Hematopoietic multipotent progenitor cell treated with erythropoietin and hydrocortisone succinate and interleukin-3 and kit ligand, for 4 days (in vitro differentiated cells): Measurements from ENCODE around the gene GPR148.
"Not testable (repeated sequence)": the region's sequence is repeated elsewhere in the genome, so short reads cannot be mapped to it uniquely, and the experiment has no call there.

ENCODE experiments used
- DNase-seq: peaks from one replicate; pipeline ENCODE4 v3.0.0-alpha.2; 2015

GPR148 gene, protein sequence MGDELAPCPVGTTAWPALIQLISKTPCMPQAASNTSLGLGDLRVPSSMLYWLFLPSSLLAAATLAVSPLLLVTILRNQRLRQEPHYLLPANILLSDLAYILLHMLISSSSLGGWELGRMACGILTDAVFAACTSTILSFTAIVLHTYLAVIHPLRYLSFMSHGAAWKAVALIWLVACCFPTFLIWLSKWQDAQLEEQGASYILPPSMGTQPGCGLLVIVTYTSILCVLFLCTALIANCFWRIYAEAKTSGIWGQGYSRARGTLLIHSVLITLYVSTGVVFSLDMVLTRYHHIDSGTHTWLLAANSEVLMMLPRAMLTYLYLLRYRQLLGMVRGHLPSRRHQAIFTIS

DNA sequence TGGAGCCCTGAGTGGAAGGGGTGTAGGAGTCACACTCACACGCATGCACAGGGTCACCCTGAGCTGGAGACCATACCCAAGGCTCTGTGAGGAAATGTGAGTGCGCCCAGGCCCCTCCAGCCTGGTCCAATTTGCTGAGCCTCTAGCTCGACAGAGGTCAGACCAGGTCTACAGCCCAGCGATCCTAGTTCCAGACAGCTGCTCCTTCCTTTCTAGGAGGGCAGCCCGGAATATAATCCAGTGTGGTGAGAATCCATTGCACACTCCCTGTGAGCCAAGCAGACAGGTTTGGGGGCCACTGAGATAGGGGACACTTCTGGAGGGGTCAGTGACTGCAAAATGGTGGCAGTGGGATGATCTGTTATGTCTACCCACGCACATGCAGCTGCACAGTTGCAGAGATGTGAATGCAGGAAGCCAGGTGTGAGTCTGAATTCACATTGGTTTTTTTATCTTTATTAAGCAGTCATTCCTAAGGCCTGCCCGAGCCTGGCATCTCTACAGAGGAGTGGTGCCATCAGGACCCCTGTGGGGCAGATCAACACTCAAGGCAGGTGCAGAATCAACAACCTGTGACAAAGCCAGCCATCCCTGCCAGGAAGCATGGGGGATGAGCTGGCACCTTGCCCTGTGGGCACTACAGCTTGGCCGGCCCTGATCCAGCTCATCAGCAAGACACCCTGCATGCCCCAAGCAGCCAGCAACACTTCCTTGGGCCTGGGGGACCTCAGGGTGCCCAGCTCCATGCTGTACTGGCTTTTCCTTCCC, at the start of gene GPR148:
Gene GPR148 (plus strand): TSS at position 522 of the 768 bp plus-strand sequence. CDS start 82 bp downstream, at position 604.
- no peak for DNase-seq

DNA sequence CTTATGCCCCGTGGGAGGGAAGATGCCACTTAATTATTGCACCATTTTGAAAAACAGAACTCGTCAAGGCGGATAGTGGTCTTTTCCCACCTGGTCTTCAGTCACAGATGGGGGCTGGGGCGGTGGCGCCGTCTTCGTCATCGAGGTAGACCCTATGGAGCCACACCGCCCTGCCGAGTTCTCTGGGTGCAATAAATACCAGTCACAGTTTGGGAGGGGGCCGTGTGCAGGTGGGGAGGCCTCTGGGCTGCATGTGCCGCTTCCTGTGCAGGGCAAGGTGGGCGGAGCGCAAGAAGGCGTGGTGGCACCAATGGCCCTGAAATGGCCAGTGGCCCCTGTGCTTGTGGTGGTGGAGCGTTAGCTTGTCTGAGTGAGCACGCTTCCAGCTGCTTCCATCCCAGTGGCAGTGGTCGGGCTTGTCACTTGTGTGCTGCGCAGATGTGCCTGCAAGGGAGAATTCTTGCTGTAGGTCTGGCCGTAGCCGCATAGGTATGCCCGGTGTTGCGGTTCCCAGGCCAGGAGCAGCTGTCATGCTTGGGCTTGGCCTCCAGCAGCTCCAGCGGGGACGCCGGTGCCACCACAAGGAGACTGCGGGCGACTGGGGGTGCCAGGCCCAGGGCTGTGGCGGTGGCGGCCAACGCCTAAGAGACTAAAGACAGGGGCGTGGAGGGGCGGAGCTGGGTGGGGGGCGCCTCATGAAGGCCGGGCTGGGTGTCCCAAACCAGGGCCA, 36.7 kb upstream of the GPR148 start:
- DNase-seq, result not testable (repeated sequence)

DNA sequence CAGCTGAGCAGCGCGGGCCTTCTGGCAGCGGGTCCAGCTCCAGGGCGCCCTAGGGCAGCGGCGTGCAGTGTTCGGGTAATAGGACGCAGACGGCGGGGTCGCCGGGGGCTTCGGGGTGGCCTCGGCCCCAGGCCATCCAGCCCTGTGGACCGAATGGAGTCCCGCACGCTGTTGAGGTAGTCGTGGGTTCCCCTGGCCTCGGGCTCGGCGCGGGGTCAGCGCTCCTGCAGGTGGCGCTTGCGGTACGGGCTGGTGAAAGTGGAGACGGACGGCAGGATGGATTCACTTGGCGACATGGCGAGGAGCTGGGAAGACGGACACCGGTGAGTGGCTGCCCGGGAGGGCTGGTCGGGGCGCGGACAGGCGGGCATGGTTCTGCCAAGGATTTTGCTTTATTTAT, 35.4 kb upstream of the GPR148 start:
- DNase-seq, result peak; percentile 51

DNA sequence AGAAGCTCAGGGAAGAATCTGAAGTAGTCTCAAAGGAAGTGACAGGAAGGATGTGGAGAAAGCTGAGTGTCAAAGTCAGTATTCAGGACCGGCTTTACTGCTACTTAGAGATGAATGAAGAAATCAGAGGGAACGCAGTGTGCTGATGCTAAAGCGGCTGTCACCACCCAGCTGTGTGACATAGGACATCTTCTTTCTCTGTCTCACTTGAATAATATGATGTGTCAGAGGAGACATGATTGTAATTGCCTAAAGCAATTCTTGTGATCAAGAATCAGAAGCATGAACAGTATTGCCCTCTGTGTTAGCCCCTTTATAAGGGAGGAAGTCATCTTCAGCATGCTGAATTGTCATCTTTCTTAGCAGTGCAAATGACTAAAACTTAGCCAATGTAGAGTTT, 25.6 kb upstream of the GPR148 start:
- not testable (repeated sequence) for DNase-seq

DNA sequence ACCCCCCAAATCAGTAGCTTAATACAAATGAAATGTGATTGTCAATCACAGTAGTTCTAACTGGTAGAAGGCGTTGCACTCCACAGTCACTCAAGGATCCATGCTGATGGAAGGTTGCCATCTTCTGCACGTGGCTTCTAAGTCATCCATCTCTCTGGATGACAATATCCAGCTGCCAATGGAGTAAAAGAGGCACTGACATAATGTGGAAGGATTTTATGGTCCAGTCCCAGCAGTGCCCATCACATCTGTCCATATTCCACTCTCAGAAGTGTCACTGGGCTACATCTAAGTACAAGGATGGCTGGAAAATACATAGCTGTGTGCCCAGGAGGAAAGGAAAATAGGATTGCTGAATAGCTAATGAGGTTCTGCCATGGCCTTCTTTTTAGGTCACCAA, 14.1 kb upstream of the GPR148 start:
- DNase-seq, result not testable (repeated sequence)

DNA sequence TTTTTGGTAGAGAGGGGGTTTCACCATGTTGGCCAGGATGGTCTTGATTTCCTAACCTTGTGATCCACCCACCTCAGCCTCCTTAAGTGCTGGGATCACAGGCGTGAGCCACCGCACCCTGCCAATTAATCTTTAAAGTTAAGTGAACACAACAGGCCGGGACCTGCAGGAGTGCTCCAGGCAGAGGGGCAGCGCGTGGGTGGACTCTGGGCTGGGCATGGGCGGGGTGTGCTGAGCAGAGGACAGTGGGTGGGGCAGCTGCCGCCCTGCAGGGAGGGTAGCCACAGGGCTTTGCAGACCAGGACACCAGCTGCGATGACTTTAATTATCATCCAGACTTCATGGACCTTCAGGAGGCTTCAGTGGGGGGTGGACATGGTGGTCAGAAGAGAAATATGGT, 8.8 kb upstream of the GPR148 start:
- DNase-seq, result no peak

DNA sequence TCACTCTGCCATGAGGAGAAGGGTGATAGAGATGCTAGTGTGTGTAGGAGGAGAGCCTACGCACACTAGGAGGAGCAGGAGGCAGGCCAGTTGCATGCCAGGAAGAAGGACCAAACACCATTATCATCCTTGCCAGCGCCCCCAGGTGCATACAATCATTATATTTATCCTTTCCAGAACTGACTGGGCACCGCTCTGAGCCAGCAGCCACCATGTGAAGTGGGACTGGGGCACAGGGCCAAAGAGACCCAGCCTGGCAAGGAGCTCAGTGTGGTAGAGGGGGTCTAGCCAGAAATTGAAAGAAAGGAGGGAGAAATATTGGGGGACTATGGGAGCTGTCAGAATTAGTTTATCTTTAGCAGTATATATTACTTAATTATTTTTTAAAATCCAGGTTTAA, 8.3 kb upstream of the GPR148 start:
- no peak for DNase-seq

DNA sequence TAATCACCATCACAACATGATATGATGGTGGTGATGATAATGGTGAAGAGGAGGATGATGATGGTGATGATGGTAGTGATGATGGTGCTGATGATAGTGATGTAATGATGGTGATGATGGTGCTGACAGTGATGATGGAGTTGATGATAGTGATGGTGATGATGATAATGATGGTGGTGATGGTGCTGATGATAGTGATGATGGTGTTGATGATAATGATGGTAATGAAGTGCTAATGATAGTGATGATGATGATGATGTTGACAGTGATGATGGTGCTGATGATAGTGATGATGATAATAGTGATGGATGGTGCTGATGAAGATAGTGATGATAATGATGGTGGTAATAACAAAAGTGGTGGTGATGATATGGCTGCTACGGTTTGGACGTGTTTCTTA, 4.4 kb upstream of the GPR148 start:
- DNase-seq, result no peak

DNA sequence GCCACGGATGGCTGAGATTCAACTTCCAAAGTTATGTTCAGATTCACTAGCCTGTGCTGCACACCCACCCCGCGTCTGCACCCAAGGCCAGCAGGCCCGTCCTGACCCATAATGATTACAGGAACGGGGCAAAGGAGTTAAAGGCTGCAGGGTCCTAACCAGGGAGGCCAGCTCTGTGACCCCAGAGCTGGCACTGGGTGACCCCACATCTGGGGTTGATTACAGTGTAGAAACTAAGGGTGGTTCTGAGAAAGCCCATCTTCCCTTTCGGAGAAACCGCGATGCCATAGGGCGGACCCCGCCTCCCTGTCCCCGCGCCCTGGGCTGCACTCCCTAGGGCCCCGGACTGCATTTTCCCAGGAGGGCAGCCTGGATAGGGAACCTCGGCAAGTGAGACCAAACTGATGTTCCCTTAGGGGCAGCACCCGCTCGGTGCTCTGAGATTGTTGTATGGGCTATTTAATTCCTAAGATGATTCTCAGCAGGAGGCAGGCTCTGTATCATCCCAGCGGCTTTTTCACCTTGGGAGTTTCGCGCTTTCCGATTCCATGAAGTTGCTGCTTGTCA, 2.2 kb upstream of the GPR148 start:
- no peak for DNase-seq

DNA sequence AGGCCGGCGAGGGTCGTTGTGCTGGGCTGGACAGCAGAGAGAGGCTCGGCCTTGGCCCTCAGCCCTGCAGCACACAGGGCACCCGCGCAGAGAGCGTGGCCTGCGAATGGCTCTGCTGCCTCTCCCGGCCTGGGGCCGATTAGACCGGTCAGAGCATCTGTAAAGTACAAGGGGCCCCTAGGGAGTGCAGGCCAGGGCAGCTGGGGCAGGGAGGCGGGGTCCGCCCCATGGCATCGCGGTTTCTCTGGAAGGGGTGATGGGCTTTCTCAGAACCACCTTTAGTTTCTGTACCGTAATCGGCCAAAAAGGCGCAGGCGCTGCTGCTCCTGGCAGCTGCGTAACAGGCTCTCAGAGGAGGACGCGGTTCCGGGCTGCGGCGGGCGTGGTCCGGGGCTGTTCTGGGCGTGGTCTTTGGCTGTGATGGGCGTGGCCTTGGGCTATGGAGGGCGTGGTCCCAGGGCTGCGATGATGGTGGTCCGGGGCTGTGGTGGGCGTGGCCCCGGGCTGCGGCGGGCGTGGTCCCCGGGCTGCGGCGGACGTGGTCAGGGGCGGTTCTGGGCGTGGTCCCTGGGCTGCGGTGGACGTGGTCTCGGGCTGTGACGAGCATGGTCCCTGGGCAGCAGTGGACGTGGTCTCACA, 1.5 kb upstream of the GPR148 start:
- peak; percentile 93 for DNase-seq

DNA sequence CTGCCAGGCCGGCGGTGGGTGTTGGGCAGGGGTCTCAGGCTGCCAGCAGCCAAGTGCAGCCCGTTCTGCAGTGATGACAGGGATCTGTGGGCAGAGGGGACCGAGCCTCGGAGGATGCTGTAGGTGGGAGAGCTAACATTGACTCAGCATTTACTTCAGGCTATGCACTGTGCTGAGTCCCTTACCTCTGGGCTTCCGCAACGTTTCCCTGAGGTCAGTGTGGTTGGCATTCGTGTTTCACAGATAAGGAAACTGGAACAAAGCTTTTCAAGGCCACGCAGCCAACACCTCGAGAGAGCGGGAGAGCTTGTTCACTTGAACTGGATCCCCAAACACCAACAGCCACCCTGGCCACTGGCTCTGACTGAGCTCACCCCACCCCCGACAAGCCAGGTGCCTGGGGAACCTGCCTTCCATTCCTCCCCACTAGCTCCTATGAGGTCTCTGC, 839 bp upstream of the GPR148 start:
- peak; percentile 87 for DNase-seq

DNA sequence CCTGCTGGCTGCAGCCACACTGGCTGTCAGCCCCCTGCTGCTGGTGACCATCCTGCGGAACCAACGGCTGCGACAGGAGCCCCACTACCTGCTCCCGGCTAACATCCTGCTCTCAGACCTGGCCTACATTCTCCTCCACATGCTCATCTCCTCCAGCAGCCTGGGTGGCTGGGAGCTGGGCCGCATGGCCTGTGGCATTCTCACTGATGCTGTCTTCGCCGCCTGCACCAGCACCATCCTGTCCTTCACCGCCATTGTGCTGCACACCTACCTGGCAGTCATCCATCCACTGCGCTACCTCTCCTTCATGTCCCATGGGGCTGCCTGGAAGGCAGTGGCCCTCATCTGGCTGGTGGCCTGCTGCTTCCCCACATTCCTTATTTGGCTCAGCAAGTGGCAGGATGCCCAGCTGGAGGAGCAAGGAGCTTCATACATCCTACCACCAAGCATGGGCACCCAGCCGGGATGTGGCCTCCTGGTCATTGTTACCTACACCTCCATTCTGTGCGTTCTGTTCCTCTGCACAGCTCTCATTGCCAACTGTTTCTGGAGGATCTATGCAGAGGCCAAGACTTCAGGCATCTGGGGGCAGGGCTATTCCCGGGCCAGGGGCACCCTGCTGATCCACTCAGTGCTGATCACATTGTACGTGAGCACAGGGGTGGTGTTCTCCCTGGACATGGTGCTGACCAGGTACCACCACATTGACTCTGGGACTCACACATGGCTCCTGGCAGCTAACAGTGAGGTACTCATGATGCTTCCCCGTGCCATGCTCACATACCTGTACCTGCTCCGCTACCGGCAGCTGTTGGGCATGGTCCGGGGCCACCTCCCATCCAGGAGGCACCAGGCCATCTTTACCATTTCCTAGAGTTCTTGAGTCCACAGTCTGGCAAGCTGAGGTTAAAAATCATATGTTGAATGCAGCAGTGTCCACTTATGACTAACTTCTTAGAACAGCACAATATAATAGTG, 741 bp downstream of the GPR148 start:
- DNase-seq, result no peak

DNA sequence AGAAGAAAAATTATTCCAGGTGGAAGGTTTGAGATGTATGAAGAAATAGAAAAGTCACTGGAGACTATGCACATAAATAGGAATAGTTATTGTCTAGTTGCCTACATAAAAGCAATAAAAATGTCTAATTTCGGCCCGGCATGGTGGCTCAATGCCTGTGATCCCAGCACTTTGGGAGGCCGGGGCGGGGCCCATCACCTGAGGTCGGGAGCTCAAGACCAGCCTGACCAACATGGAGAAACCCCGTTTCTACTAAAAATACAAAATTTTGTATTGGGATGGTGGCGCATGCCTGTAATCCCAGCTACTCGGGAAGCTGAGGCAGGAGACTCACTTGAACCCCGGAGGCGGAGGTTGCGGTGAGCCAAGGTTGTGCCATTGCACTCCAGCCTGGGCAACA, 3.4 kb downstream of the GPR148 start:
- DNase-seq, result not testable (repeated sequence)

DNA sequence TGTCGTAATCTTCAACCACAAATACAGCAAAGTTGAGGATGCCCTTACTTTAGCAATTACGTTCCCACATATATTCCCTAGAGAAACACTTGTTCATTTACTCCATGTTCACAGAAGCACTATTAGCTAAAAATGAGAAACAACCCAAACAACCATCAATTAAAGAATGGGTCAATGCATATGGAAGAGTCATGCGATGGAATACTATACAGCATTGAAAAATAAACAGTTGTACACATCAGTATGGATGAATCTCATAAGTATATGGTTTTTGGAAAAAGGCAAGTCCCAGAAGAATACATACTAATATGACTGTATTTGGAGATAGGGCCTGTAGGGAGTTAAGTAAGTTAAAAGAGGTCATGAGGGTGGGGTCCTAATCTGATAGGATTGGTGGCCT, 6.3 kb downstream of the GPR148 start:
- DNase-seq, result no peak

DNA sequence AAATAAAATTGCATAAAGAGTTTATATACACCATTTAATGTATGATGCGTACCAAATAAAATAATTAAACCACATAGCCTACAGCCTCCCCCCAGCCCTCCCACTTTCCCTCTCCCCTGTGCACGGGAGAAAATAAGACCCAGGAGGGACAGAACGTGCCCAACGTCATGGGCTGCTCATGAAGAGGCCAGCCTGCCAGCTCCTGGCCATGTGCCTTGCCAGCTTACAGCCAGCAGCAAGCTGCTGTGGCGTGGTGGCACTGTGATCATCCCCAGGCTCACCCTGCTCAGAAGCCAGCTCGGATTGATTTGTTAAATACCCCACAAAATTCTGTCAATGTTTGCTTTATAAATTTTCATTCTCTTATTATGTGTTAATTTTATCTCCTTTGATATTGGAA, 7.6 kb downstream of the GPR148 start:
- DNase-seq, result no peak

DNA sequence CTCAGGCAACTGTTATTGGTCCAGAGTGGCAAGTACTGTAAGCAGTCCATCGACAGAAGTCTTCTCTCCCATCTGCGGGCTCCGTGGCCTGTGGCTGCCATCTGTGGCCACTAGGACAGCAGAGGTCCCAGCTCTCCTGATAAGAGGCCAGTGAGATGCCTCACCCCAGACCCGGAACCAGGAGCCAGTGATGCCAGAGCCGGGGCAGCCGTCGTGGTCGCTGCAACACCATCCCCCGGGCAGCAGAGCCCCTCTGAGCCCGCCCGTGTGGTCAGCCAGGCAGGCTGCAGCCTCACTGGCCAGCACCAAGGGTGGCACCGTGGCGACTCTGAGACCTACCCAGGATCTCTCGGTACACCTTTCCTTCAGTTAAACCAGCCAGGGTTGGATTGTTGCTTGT, 8.7 kb downstream of the GPR148 start:
- no peak for DNase-seq

DNA sequence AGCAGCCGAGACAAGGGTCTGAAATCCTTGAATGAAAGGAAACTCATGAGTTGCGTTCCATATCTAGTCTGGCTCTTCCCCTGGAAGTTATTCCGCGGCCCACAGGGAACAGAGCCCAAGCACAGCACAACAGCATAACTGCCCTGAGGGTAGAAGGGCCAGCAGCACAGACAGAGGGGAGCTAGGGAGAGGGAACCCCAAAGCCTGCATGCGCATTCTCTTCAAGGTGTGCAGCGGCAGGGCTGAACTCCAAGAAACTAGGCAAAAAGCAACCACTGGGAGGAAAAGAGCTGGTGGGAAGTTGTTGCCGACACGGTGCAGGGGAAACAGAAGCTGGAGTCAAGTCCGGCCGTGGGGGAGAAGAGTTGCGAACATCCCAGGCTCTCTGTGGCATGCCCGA, 11.8 kb downstream of the GPR148 start:
- no peak for DNase-seq

DNA sequence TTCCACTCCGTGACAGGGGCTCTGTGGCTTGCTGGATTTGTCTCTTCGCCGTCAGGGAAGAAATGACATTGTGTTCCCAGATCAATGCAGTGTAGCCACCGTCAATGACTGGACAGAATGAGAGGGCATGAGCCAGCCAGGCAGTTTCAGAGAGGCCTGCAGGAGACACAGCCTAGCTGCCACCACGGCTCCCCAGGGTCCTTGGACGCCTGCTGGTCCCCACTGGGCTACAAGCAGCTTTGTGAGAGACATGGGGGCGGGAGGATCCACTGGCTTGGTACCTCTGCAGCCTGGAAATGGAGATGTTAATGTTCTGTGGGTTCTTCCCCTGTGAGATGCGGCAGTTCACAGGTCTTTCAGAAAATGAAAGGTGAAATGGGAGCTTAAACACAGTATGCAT, 14.4 kb downstream of the GPR148 start:
- no peak for DNase-seq

DNA sequence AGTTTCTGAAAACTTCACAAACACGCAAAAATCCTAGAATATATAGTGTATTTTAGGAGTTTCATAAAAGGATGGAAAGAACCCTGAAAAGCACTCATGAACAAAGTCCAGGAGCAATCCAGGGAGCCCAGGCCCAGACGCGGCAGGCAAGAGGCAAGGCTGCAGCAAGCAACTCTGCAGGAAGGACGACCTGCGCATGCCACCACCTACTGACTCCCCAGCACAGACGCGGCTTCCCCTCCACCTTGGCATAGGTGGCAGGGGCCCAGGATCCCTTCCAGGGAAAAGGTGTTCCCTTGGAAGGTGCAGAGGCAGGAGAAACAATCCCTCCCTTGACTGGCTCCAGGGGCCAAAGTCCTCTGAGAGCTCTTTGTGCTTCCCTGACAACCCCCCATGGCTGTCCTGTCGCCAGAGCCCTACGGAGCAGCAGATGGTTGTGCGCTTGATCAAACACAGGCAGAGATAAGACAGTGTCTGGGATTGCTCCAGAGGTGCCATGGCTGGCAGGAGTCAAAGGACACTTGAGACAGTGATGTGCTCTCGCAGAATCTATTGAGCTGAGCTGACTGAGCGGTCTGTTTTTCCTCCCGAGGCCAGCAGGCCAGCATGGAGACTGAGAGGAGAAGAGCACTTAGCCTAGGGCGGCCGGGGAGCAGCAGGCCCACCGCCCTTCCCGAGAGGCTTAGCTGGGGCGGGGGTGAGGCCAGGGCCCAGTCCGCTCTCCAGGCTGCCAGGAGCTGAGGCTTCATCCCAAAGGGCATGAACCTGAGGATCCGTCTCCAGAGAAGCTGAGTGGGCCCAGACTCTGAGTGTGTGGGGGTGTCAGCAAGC, 15.6 kb downstream of the GPR148 start:
- no peak for DNase-seq

DNA sequence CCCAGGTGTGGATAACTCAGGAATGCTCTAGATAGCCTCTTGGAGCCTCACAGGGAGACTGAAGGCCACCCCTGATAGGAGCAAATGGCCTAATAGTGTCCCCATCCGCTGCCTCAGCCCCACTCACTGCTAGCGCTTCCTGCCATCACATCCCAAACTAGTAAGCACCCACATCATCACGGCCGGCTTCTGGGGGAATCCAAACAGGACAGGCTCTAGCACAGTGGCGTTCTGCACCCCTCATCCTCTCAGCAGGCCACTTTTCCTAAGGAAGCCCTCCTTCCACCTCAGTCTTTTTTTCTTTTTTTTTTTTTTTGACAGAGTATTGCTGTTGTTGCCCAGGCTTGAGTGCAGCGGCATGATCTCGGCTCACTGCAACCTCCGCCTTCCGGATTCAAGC, 20.2 kb downstream of the GPR148 start:
- no peak for DNase-seq

DNA sequence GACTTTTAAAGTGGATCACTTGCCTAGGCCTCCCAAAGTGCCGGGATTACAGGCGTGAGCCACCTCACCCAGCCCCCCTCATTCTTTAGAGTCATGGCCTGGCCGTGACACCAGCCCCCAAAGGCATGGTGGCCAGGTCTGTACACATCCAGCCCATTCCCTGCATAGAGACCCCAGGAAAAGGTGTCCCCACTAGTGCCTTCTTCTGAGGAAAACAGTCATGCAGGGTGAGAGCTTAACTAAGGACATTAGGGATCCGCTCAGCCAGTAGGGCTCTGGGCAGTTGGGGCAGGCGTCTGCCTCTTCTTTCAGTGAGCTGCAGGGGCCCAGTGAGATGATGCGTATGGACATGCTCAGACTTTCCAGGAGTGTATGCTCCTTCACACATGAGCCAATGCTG, 20.8 kb downstream of the GPR148 start:
- DNase-seq, result no peak
